Measurements from ENCODE around the gene SPOPL.

GRCh38 chr2:138559641-138560040 is 58.1 kb downstream of the SPOPL start:
- TF ChIP-seq SMC3 (IDR thresholded peaks at IDR 0.05; ENCODE audit: low read depth, low read length) = no peak
- TF ChIP-seq RXRA (IDR thresholded peaks at IDR 0.05; ENCODE audit: borderline replicate concordance, low read depth) = no peak
- TF ChIP-seq CTCF (IDR thresholded peaks at IDR 0.05) = no peak
- no peak for TF ChIP-seq RAD21 (IDR thresholded peaks at IDR 0.05; ENCODE audit: low read length)
- TF ChIP-seq GATA2 (CRISPR knock-in tag; IDR thresholded peaks at IDR 0.05) = no peak
- no peak for TF ChIP-seq ZBTB33 (IDR thresholded peaks at IDR 0.05; ENCODE audit: borderline replicate concordance, low read depth)
- no peak for TF ChIP-seq JUND (IDR thresholded peaks at IDR 0.05)

Data from SK-N-SH (cell line).